Esophagus squamous epithelium (tissue), 4 donors: ENCODE measurements around the gene ERMN.

Source experiments
- CTCF ChIP-seq, 6 experiments: fragments of 450-650 bp in 4 of 6; fragments of 200-600 bp in 2 of 6; sonication (generic) in 2 of 6; IDR thresholded peaks; one replicate each; pipeline ENCODE4 v1.5.1; 2016 to 2019; ENCODE audit warnings: antibody characterized with exemption in 6 of 6, mild to moderate bottlenecking in 4 of 6, moderate library complexity in 4 of 6
- POLR2A ChIP-seq, 4 donors: fragments of 450-650 bp; IDR thresholded peaks; one replicate each; pipeline ENCODE4 v1.6.1; 2017; ENCODE audit warnings: antibody characterized with exemption in 4 of 4, mild to moderate bottlenecking in 4 of 4, moderate library complexity in 3 of 4

GRCh38 chr2:157319795-157320194 lies 5.8 kb downstream of the ERMN start:
- no peak for TF ChIP-seq POLR2A (IDR thresholded peaks at IDR 0.05)
- no peak for TF ChIP-seq CTCF (IDR thresholded peaks at IDR 0.05)
